Hematopoietic multipotent progenitor cell treated with erythropoietin and hydrocortisone succinate and interleukin-3 and kit ligand, for 6 days (in vitro differentiated cells): ENCODE results near the gene LRRC51.
A peak's percentile ranks its signal among the peaks of the same experiment; 100 is the strongest.

Experiments used
- DNase-seq: peaks from one replicate; pipeline ENCODE4 v3.0.0-alpha.2; 2015

Gene LRRC51, protein sequence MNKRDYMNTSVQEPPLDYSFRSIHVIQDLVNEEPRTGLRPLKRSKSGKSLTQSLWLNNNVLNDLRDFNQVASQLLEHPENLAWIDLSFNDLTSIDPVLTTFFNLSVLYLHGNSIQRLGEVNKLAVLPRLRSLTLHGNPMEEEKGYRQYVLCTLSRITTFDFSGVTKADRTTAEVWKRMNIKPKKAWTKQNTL

DNA sequence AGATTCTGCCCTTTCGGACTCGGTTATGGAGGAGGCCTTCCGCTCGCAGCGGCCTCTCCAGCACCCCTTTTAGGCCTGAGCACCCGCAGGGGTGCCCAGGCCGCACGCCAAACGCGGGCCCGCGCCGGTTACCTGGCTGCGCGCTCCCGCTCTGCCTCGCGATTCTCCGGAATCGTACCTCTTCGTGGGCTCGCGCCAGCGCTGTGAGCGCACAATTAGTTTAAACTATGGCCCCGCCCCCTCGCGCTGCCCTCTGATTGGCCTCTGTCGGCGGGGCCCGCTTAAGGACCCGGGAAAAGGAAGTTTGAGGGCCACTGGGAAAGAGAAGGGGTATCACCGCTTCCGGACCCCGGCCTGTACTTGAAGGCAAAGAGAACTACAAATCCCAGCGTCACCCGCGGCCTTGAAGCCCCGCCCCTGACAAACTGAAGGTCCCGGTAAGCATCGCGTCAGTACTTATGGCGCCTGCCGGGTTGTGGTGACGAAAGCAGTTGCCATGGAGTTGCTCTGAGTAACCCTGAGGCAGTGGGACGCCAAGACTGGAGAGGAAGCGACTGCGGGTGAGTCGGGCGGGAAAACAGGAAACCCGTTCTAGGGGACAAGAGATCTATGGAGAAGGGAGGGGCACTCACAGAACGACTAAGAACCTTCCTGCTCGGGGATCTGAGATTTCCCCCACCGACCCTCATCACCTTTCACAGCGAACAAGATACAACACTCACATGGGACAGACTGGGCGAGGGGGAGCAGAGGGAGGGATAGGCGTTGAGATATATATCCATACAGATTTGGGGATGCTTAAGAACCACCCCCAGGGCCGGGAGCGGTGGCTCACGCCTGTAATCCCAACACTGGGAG, at the start of gene LRRC51, which contains the start of gene NUMA1:
LRRC51 (plus strand) TSS at position 525 of the 858 bp plus-strand sequence. CDS start 8,234 bp downstream, outside the sequence.
NUMA1 (minus strand) TSS at position 217 of the 858 bp plus-strand sequence. CDS start 44,599 bp downstream, outside the sequence.
- DNase-seq, result peak; percentile 100

- DNase-seq, result no peak
These were observed 44.0 kb upstream of the LRRC51 start for GRCh38 chr11:72036687-72037086.

GRCh38 chr11:72037554-72038311, 42.9 kb upstream of the LRRC51 start:
- DNase-seq, result no peak

DNA sequence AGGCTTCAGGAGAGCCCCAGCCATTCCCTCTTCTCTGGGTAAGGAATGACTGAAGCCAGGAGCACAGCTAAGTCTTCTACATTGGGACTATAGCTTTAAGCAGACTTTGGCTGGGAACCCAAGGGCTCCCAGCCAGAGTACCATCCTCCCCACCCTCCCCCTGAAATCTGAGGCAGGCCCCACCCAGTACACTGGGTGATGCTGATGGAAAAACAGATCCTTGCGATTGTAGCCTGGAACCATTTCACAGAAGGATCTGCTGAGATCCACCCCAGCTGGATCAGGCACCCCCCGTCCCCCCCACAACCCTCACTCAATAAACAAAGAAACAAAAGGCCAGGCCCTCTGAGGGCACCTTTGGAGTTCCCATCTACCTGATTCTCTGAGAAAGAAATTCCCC, 42.2 kb upstream of the LRRC51 start:
- DNase-seq, result peak; percentile 17

DNA sequence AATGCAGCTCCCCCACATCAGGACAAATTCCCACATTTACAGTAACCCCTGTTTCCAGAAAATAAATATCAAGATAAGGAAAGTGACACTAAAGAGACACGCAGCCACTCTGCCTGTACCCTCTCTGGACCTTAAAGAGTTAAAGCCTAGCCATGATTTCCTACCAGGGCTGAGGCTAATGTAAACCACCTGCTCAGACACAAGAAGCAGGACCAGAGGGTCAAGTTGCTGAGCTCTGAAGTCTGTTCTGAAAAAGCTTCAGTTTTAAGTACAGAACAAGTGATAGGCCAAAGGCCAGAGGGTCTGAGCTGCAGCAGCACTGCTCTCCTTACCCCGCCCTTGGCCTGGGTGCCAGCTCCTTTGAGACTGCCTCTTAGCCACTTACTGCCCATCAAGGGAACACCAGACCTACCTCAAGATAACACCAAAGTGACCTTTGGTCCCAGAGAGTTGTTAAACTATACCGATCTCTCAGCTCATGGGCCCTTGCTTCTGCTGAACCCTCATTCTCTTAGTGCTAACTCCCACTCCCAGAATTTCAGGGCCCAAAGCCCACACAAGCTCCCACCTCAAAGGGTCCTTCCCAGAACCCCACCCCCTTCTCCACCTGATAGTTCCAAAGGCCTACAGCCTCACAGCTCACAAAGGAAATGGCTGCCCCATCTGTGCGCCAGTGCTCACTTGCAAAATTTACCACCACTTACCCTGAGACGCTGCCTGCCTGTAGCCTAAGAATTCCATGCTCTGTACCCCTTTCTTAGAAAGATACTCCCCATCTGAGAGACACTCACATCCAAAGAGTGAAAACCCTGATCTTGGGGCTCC, 41.4 kb upstream of the LRRC51 start:
- peak; percentile 49 for DNase-seq

DNA sequence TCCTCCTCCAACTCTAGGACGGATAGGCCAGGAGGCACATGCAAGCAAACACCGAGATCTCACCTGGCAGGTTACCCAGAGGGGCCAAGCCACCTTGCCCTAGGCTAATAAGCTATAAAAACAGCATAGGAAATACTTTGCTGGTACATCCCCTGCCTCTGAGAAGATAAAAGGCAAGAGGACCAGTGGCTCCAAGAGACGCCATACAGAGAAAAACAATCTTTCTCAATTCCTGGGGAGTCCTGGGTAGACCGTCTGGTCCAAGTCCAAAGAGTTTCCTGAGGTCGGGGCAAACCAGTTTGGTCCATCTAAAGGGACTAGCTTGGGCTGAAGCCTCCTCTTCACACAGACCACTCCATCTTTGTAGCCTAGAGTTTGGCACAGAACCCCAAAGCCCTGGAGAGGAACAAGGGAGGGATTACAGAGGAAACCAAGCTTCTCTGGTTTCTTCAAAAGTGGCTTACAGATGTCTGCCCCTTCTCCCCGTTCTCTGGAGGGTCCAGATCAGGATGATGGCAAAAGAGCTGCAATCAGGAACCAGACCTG, 40.7 kb upstream of the LRRC51 start:
- no peak for DNase-seq

DNA sequence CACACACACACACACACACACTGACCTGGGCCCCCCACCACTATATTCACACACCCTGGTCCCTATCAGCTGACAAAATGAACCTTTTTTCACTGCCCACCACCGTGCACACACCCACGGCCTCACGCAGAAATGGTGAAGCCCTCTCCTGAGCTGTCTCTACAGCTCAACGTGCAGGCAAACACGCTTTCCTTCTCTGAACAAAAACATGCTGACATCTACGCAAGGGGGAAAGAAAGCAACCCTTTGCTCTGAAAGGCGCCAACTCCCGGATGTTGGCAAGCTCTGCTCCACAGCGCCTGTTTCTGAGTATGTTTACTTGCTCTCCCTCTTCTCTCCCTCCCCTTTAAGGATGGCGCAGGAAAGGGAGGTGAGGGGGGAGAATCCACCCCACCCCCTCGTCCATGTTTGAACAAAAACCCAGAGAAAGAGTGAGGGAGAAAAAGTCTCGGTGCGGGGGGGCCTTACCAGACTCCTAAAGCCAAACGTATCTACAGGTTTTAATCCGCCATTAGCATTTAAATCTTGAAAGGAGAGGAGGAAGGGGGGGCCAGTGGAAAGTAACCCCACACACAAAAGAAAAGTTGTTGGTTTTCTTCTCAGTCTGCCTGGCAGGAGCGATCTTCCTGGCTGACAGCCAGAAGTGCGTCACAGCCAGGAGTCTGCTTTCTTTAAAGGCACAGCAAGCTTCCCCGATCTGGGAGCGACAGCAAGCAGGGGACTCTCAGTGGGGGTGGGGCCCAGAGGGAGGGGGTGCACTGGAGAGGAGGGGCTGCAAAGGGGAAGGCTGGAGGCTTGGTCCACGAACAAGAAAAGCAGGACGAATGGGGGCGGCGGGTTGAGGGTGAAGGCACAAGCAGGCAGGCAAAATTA, 39.9 kb upstream of the LRRC51 start:
- peak; percentile 92 for DNase-seq

- DNase-seq, result peak; percentile 66
These were observed 39.1 kb upstream of the LRRC51 start for GRCh38 chr11:72041364-72042063.

DNA sequence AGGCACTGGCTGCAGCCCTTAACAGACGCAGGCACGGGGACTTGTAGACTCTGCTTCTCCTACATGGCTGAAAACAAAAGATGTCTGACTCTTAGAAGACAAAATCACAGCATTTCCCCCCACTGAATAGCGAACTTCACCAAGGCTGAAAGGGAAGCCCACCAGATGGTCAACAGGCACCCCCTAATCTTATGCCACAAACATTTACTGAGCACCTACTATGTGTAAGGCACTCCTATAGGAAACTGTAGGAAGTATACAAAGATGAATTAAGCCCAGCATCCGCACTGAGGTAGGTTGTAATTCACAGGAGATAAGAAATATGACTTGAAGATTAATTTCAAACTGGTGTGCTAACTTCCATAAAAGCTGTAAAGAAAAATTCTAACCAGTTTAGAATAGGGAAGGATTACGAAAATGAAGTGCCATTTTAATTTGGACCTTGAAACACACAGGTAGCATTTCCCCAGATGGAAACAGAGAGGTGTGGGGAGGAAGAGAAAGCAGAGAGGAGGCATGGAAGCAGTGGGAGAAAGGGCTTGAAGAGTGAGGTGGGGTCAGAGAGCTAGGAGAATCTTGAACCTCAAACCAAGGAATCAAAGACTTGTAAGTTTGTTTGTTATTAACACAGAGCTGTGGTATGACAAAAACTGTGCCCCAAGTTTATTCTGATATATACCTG, 38.4 kb upstream of the LRRC51 start:
- DNase-seq, result no peak

DNA sequence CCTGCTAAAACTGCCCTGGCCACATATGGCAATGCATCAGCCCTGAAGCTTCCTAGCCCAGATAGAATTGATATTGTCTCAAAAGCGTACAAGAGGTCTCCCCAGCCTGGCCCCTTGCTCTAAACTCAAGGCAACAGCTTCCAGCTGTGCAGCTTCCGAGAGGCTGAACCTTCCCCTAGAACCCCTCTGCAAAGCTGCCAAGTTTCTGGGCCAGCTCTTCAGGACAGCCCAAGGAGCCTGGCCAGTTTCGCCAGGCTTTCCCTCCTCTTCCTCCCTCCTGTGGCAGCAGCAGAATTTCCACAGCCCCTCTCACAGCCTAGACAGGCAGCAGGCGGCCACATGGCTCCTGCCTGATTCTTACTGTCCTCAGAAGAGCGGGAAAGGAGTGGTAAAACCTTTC, 34.8 kb upstream of the LRRC51 start:
- DNase-seq, result no peak

DNA sequence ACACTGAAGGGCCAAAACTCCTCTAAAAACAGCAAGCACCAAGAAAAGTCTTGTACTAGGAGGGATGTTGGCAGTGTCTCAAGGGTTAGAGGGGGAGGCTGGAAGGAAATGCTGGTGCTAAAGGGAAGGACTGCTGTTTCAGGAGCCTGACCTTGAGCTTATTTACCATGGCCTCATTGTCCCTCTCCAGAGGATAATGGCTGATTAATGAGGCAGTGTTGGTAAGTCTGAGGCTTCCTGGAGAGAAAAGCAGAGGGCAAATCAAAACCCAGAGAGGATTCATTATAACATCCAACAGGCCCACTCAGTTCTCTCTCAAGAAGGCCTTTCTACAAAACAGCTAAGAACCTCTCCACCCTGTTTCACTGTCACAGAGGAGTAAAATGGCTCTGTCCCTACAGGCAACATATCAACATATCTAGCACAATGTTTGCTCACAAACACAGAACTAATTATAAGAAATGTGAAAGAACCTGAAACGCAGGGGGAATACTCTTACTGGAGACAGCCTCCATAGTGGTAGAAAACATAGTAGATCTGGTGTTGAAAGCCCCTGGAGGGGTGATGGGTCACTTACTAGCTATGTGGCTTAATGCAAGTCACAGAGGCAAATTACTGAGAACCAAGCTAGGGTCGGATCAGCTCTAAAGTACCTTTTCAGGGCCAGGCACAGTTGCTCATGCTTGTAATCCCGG, 31.7 kb upstream of the LRRC51 start:
- no peak for DNase-seq

- DNase-seq, result no peak
These were observed 22.1 kb upstream of the LRRC51 start for GRCh38 chr11:72058416-72059034.

- DNase-seq, result no peak
These were observed 18.8 kb upstream of the LRRC51 start for GRCh38 chr11:72061739-72062396.

DNA sequence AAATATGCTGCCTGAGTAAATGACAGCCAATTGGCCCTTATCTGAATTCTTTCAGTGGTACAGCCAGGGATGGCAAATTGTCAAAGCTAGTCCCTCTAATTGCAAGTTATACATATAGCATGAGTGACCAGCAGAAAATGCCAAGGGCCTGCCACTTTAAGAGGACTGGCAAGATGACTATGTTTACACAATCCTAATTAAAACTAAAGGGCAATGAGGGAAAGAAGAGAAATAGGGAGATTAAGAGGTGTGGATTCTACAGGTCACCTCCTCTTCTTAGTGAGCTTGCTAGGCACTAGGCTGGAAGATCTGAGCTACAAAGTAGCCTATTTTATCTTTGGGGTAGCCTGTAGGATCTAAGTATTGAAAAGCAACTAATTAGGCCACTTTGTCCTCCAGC, 13.8 kb upstream of the LRRC51 start:
- no peak for DNase-seq

GRCh38 chr11:72067266-72067665, 13.4 kb upstream of the LRRC51 start:
- no peak for DNase-seq

DNA sequence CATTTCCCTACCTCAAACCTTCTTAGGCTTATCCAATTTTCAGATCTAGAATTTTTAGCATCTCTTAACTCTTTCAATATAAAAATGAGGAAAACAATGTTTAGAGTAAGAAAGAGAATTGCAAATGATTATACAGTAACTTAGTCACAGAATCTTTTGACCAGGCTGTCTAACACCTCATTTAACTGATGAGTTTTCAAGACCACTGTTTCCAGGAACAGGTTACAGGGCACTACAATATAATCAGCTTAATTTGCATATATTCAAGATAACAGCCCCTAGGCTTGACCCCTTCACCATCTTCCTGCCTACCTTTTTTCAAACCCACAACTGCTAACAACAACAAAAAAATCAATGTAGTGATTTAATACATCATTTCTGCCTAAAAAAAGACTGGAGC, 13.0 kb upstream of the LRRC51 start:
- no peak for DNase-seq

DNA sequence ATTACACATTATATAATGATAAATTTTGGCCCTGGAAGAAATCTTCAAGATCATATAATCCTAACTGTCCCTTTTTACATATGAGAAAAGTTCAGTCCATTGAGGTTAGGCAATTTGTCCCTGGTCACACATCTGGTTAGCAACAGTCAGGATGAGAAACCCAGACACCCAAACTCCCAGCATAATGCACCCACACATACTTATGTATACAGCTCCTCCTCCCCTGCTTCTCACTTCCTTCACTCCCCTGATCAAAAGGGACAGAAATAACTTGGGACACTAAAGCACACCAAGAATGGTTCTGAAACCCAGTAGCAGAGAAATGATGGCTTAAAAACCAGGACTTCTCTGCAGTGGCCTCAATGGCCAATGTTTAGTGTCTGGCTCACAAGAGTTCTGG, 11.4 kb upstream of the LRRC51 start:
- no peak for DNase-seq

- peak; percentile 85 for DNase-seq
These were observed 10.8 kb upstream of the LRRC51 start for GRCh38 chr11:72069787-72070251.
